ENCODE results near the gene KSR2.

KSR2 gene

DNA sequence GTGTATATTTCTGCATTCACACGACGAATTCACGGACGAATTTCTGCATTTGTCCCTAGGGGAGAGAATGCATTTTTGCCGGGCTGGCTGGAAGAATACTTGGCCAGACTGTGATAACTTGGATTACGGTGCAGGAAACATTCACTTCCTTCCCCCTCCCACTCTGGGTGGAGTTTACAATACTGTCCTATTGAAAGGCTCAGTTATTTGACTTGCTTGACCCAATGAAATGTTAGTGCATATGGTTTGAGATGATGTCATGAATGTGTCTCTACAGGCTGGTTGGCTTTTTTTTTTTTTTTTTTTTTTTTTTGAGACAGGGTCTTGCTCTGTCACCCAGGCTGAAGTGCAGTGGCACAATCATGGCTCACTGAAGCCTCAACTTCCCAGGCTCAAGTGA, 516.7 kb downstream of the KSR2 start:
- Histone ChIP-seq H4K8ac (ENCODE audit: low read length) (no peak overlapping the region), H3K9me3 (ENCODE audit: control insufficient read depth, low read length) (peaks cover 9% of the 10 kb centered on the region), H3K18ac (ENCODE audit: low read depth in 1 of 2, low read length in 2 of 2) (no peak overlapping the region), H3K27ac (ENCODE audit: low read length, poor library complexity, severe bottlenecking) (no peak overlapping the region), H3K4me1 (ENCODE audit: control insufficient read depth, insufficient read depth, low read depth, low read length) (peaks cover 3% of the 10 kb centered on the region), H3K4ac (ENCODE audit: low read depth in 1 of 2, low read length in 2 of 2) (no peak overlapping the region), H2BK120ac (ENCODE audit: low read depth, low read length) (no peak overlapping the region), H2AK5ac (ENCODE audit: low read length, severe bottlenecking) (no peak overlapping the region), H2BK15ac (ENCODE audit: low read depth, poor library complexity, severe bottlenecking) (no peak overlapping the region), H3K4me3 (ENCODE audit: insufficient read depth in 1 of 2, low read depth in 1 of 2, low read length in 2 of 2) (no peak overlapping the region), H4K91ac (ENCODE audit: low read length) (no peak overlapping the region), H3K23ac (ENCODE audit: low read length in 2 of 2) (no peak overlapping the region), H3K79me1 (replicated peaks; ENCODE audit: low read length, poor library complexity, severe bottlenecking) (no peaks in the 10 kb centered on the region), H3K14ac (ENCODE audit: low read length in 2 of 2) (no peak overlapping the region), H3K27me3 (ENCODE audit: control insufficient read depth in 1 of 2, insufficient read depth in 1 of 2, low read length in 2 of 2) (peaks cover 7 to 75% of the 10 kb centered on the region in 2 experiments), H2AFZ (ENCODE audit: low read depth, low read length) (no peak overlapping the region), H2BK12ac (ENCODE audit: low read length in 2 of 2) (no peak overlapping the region), H3K9ac (ENCODE audit: low read length) (no peak overlapping the region), H3K4me2 (ENCODE audit: low read length, poor library complexity, severe bottlenecking) (no peak overlapping the region), H3K36me3 (ENCODE audit: control insufficient read depth in 1 of 2, insufficient read depth in 2 of 2, low read depth in 1 of 2, low read length in 2 of 2) (no peaks in the 10 kb centered on the region), H2BK5ac (ENCODE audit: low read depth, low read length, poor library complexity, severe bottlenecking) (no peak overlapping the region)
- no peak for DNase-seq
- 79% methylated on average over 5 of the region's 6 CpGs for WGBS

DNA sequence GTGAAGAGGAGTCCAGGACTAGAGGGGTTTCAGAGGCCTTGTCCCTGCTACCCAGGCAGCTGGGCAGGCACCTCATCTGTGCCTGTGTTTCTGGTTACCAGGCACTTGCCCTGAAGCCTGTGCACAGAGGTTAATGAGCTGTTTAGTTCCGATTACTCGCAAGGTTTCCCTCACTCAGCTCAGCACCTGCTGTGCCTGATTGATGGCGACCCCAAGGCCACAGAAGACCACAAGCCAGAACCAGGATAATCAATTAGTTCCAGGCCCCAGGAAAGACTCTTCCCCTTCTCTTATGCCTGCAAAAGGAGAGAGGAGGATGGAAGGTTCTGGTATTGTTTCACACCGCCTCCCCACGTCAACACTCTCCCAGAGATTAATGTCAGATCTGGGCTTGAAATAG, 518.6 kb downstream of the KSR2 start:
- H2BK12ac ChIP-seq (ENCODE audit: low read length in 2 of 2): no peak overlapping the region

DNA sequence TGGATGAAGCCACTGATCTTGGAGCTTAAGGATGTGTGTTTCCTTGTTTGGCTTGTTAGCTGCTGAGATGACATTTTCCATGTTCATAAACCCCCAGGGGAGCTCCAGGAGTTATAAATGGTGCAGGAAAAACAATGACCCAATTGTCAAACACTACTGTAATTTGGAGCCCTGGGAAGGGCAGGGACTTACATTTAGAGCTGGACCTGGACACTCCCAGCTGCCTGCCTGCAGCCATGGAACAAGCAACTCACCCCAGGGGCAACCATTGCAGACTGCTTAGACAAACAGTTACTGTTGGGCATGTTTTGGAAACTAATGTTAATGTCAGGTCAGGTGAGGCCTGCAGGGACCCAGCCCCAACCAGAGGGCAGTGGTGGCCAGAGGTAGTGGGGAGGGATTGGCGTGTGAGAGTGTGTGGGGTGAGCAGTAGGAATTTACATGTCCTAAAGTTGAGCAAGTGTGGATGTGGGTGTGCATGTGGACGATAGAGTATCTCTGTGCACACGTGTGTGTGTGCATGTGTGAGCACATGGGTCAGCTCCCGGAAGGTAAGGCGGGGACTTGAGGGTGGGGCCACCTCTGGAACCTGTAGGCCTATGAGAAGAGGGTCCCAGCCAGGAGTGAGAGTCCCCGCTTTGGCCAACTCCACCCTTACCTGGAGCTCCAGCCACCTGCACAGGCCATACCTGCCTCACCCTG, 521.0 kb downstream of the KSR2 start:
- DNase-seq: no peak
- Histone ChIP-seq H2AFZ (ENCODE audit: low read depth, low read length) (no peak overlapping the region), H3K23ac (ENCODE audit: low read length in 2 of 2) (no peak overlapping the region), H3K27ac (ENCODE audit: low read length, poor library complexity, severe bottlenecking) (no peak overlapping the region), H3K4me2 (ENCODE audit: low read length, poor library complexity, severe bottlenecking) (no peak overlapping the region), H3K9me3 (ENCODE audit: control insufficient read depth, low read length) (peaks cover 3% of the 10 kb centered on the region), H3K18ac (ENCODE audit: low read depth in 1 of 2, low read length in 2 of 2) (no peak overlapping the region), H3K9ac (ENCODE audit: low read length) (no peak overlapping the region), H3K4ac (ENCODE audit: low read depth in 1 of 2, low read length in 2 of 2) (no peak overlapping the region), H3K4me1 (ENCODE audit: control insufficient read depth, insufficient read depth, low read depth, low read length) (peaks cover 3% of the 10 kb centered on the region), H4K8ac (ENCODE audit: low read length) (no peak overlapping the region), H3K14ac (ENCODE audit: low read length in 2 of 2) (no peak overlapping the region), H2BK12ac (ENCODE audit: low read length in 2 of 2) (no peak overlapping the region), H3K36me3 (ENCODE audit: control insufficient read depth in 1 of 2, insufficient read depth in 2 of 2, low read depth in 1 of 2, low read length in 2 of 2) (no peaks in the 10 kb centered on the region), H2BK120ac (ENCODE audit: low read depth, low read length) (no peak overlapping the region), H3K79me1 (replicated peaks; ENCODE audit: low read length, poor library complexity, severe bottlenecking) (no peaks in the 10 kb centered on the region), H2BK15ac (ENCODE audit: low read depth, poor library complexity, severe bottlenecking) (no peak overlapping the region), H2BK5ac (ENCODE audit: low read depth, low read length, poor library complexity, severe bottlenecking) (no peak overlapping the region), H3K4me3 (ENCODE audit: insufficient read depth in 1 of 2, low read depth in 1 of 2, low read length in 2 of 2) (no peak overlapping the region), H4K91ac (ENCODE audit: low read length) (no peak overlapping the region), H3K27me3 (ENCODE audit: control insufficient read depth in 1 of 2, insufficient read depth in 1 of 2, low read length in 2 of 2) (peaks cover 0 to 78% of the 10 kb centered on the region in 2 experiments), H2AK5ac (ENCODE audit: low read length, severe bottlenecking) (no peak overlapping the region)
- 83% methylated on average over 5 of the region's 6 CpGs for WGBS

More for the DNA sequence above, 518.6 kb downstream of the KSR2 start:
- Histone ChIP-seq H3K23ac (ENCODE audit: low read length in 2 of 2) (no peak overlapping the region), H3K27me3 (ENCODE audit: control insufficient read depth in 1 of 2, insufficient read depth in 1 of 2, low read length in 2 of 2) (peaks cover 0 to 65% of the 10 kb centered on the region in 2 experiments), H3K4me2 (ENCODE audit: low read length, poor library complexity, severe bottlenecking) (no peak overlapping the region), H2BK15ac (ENCODE audit: low read depth, poor library complexity, severe bottlenecking) (no peak overlapping the region), H2BK120ac (ENCODE audit: low read depth, low read length) (no peak overlapping the region), H3K9ac (ENCODE audit: low read length) (no peak overlapping the region), H3K4me3 (ENCODE audit: insufficient read depth in 1 of 2, low read depth in 1 of 2, low read length in 2 of 2) (no peak overlapping the region), H2BK5ac (ENCODE audit: low read depth, low read length, poor library complexity, severe bottlenecking) (no peak overlapping the region), H2AK5ac (ENCODE audit: low read length, severe bottlenecking) (no peak overlapping the region), H3K4ac (ENCODE audit: low read depth in 1 of 2, low read length in 2 of 2) (no peak overlapping the region), H3K27ac (ENCODE audit: low read length, poor library complexity, severe bottlenecking) (no peak overlapping the region), H3K18ac (ENCODE audit: low read depth in 1 of 2, low read length in 2 of 2) (no peak overlapping the region), H3K79me1 (replicated peaks; ENCODE audit: low read length, poor library complexity, severe bottlenecking) (no peaks in the 10 kb centered on the region), H4K91ac (ENCODE audit: low read length) (no peak overlapping the region), H3K9me3 (ENCODE audit: control insufficient read depth, low read length) (peaks cover 9% of the 10 kb centered on the region), H3K36me3 (ENCODE audit: control insufficient read depth in 1 of 2, insufficient read depth in 2 of 2, low read depth in 1 of 2, low read length in 2 of 2) (no peaks in the 10 kb centered on the region), H4K8ac (ENCODE audit: low read length) (no peak overlapping the region), H2AFZ (ENCODE audit: low read depth, low read length) (no peak overlapping the region), H3K4me1 (ENCODE audit: control insufficient read depth, insufficient read depth, low read depth, low read length) (peaks cover 3% of the 10 kb centered on the region), H3K14ac (ENCODE audit: low read length in 2 of 2) (no peak overlapping the region)
- DNase-seq: no peak
- WGBS: 44% methylated on average over 3 of the region's 5 CpGs

GRCh38 chr12:117444781-117445180, 524.0 kb downstream of the KSR2 start:
- no peak overlapping the region for H2AK5ac ChIP-seq (ENCODE audit: low read length, severe bottlenecking)
- peaks cover 3% of the 10 kb centered on the region for H3K4me1 ChIP-seq (ENCODE audit: control insufficient read depth, insufficient read depth, low read depth, low read length)
- no peaks in the 10 kb centered on the region for H3K79me1 ChIP-seq (replicated peaks; ENCODE audit: low read length, poor library complexity, severe bottlenecking)
- H2AFZ ChIP-seq (ENCODE audit: low read depth, low read length): no peak overlapping the region
- no peak overlapping the region for H3K27ac ChIP-seq (ENCODE audit: low read length, poor library complexity, severe bottlenecking)
- no peak overlapping the region for H2BK12ac ChIP-seq (ENCODE audit: low read length in 2 of 2)
- no peak overlapping the region for H2BK5ac ChIP-seq (ENCODE audit: low read depth, low read length, poor library complexity, severe bottlenecking)
- H2BK15ac ChIP-seq (ENCODE audit: low read depth, poor library complexity, severe bottlenecking): no peak overlapping the region
- H3K18ac ChIP-seq (ENCODE audit: low read depth in 1 of 2, low read length in 2 of 2): no peak overlapping the region
- 47% methylated on average over 4 of the region's 4 CpGs for WGBS
- DNase-seq: no peak
- no peak overlapping the region for H3K4ac ChIP-seq (ENCODE audit: low read depth in 1 of 2, low read length in 2 of 2)
- H3K27me3 ChIP-seq (ENCODE audit: control insufficient read depth in 1 of 2, insufficient read depth in 1 of 2, low read length in 2 of 2): peaks cover 4 to 72% of the 10 kb centered on the region in 2 experiments
- no peak overlapping the region for H3K23ac ChIP-seq (ENCODE audit: low read length in 2 of 2)
- no peaks in the 10 kb centered on the region for H3K9me3 ChIP-seq (ENCODE audit: control insufficient read depth, low read length)
- no peak overlapping the region for H2BK120ac ChIP-seq (ENCODE audit: low read depth, low read length)
- no peak overlapping the region for H4K91ac ChIP-seq (ENCODE audit: low read length)
- no peak overlapping the region for H3K14ac ChIP-seq (ENCODE audit: low read length in 2 of 2)
- no peak overlapping the region for H3K4me3 ChIP-seq (ENCODE audit: insufficient read depth in 1 of 2, low read depth in 1 of 2, low read length in 2 of 2)
- H4K8ac ChIP-seq (ENCODE audit: low read length): no peak overlapping the region
- H3K4me2 ChIP-seq (ENCODE audit: low read length, poor library complexity, severe bottlenecking): no peak overlapping the region
- H3K9ac ChIP-seq (ENCODE audit: low read length): no peak overlapping the region
- H3K36me3 ChIP-seq (ENCODE audit: control insufficient read depth in 1 of 2, insufficient read depth in 2 of 2, low read depth in 1 of 2, low read length in 2 of 2): no peaks in the 10 kb centered on the region

Data from mesenchymal stem cell (in vitro differentiated cells and primary cell).